ENCODE data around the gene KPNA4.
"Not testable (repeated sequence)": the region's sequence is repeated elsewhere in the genome, so short reads cannot be mapped to it uniquely, and the experiment has no call there.

Gene KPNA4

GRCh38 chr3:160482796-160483195 lies 82.6 kb downstream of the KPNA4 start:
- no peak for DNase-seq

GRCh38 chr3:160481856-160482255 lies 83.5 kb downstream of the KPNA4 start:
- no peak for DNase-seq

DNA sequence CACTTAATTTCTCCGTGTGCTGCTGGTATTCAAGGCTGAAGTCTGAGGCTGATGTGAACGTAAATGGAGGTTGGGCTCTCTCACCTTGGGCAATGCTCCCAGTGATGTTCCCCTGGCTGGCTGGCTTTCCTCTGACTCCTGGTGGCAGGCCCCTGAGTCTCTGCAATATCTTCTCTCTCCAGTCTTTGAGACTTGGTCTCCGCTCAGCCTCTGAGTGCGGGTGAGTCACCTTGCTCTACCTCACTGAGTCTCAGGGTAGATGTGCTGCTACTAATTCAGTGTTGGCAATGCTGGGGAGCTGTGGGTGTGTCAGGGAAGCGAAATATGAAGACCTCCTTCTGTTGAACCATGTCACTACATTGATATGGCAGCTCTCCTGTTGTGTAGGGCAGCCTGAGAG lies 84.4 kb downstream of the KPNA4 start:
- no peak for DNase-seq

DNA sequence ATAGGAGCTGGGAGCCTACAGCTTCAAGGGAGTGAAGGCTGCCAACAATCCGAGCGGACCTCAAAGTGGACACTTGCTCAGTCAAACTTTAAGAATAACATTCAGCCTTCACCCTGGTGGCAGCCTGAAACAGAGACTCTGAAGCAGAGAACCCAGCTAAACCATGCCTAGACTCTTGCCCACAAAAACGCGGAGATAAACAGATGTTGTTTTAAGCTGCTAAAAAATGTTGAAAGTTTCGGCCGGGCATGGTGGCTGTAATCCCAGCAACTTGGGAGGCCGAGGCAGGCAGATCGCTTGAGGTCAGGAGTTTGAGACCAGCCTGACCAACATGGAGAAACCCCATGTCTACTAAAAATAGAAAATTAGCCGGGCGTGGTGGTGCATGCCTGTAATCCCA lies 86.0 kb downstream of the KPNA4 start:
- DNase-seq: no peak

GRCh38 chr3:160478338-160478737 lies 87.0 kb downstream of the KPNA4 start:
- no peak for DNase-seq

DNA sequence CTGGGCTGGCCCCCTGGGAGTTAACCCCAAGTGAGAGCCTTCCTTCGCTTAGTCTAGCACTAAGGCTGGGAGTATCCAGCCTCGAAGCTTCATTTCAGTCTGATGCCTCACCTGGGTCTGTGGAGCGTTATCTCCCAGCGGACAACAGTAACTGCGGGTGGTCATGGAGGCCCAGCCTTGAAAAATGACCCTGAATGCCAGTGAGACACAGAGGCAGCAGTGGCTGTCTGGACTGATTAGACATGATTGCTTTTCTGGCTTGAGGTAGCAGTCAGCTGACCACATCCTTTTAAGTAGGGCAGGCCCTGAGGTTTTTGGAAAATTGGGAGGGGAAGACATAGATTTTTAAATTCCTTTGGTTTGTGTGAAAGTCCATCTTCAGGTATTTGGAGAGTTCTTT lies 87.6 kb downstream of the KPNA4 start:
- DNase-seq: no peak

DNA sequence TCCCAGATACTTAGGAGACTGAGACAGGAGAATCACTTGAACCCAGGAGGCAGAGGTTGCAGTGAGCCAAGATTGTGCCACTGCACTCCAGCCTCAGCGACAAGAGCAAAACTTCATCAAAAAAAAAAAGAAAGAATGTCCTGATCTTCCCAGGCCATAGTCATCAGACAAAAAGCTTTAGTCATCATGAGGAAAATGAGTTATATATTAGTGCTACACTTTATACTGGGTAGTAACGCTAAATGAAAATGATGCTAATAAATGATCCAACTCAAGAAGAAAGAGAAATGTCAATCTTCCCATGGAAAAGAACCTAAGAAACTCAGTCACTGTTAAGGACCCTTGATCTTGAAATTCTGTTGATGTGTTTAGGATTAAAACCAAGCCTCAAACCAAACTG lies 89.5 kb downstream of the KPNA4 start:
- no peak for DNase-seq

DNA sequence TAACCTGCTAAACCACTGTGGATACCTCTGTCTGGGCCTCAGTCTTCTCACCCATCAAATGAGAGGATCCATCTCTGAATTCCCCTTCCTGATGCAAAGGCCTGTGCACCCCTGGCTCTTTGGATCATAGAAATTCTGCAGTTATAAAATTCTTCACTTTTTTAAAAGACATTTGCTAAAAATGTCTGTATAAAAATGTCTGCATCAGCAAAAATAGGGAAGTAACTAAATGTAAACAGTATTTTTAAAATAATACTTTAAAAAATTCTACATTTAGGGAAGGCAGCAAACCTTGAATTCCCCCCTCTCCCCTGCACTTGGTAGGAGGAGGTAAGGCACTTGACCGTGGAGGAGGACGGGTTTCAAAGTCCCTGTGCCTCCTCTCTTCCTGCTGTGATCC lies 90.2 kb downstream of the KPNA4 start:
- no peak for DNase-seq

GRCh38 chr3:160474416-160474838 lies 90.9 kb downstream of the KPNA4 start:
- DNase-seq: no peak

- no peak for DNase-seq
These were observed 91.4 kb downstream of the KPNA4 start for GRCh38 chr3:160473978-160474377.

DNA sequence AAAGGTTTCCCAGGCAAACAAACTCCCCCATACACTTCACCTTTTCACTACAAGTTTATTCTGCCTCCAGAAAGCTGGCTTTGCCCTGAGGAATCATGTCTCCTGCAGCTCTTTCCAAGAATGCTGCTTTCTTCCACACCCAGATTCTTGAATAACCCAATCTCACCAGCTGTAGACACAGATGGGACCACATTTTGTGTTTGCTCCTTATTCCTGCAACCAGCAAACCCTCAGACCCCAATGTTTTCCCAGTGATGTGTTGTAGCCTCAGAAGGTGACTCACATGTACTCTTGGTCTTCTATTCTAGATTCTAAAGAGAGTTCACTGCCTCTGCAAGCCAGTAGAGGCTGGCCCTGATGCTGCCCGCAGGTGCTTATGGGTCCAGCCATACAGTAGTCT lies 92.2 kb downstream of the KPNA4 start:
- DNase-seq: no peak

DNA sequence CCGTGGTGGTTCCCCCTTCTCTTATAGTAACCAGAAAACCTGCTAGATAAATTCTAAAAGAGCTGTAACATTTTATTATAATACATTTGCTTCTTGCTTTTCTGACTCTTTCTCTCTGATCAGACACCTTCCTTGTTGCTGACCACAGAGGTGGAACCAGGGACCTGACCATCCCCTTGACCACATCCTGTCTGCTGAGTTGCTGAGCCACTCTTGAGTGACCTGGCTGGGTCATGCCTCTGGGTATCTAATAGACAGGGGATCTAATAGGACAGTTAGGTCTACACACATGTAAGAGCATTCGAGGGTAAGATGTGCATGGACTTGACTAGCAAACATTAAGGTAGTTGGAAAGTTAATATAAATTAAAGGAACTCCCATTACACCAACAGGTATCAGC lies 93.0 kb downstream of the KPNA4 start:
- no peak for DNase-seq

DNA sequence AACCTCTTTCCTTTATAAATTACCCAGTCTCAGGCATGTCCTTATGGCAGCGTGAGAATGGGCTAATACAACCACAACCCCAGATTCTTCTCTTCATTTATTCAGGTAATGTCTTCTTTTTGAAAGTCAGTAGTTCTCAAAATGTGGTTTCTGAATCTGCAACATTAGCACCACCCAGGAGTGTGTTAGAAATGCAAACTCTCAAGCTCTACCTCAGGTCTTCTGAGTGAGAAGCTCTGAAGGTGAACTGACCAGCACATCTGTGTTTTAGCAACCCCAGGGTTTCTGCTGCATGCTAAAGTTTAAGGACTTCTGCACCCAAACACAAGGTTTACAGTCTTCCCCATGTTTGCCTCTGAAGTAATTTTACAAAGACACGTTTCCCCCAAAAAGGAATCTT lies 93.5 kb downstream of the KPNA4 start:
- no peak for DNase-seq

GRCh38 chr3:160470181-160470580 lies 95.2 kb downstream of the KPNA4 start:
- no peak for DNase-seq

GRCh38 chr3:160464971-160465370 lies 100.4 kb downstream of the KPNA4 start:
- no peak for DNase-seq

DNA sequence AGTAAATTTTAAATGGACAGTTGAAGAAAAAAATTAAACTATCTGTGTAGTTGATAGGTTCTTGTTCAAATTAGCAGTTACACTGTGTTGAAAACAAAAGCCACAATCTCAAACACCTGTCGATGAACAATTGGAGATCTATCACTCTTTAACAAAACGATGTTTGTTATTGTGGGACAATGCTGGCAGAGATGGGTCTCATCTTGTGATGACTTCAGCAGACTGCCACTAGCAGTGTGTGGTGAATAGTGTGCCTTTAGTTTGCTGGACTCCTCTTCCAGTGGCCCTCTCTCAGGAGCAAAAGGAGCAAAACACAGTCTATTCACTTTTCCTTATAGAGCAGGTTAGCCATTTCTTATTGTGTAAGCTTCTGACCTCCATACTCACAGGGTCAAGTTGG lies 101.0 kb downstream of the KPNA4 start:
- DNase-seq: no peak

- no peak for DNase-seq
These were observed 105.3 kb downstream of the KPNA4 start for GRCh38 chr3:160460033-160460432.

DNA sequence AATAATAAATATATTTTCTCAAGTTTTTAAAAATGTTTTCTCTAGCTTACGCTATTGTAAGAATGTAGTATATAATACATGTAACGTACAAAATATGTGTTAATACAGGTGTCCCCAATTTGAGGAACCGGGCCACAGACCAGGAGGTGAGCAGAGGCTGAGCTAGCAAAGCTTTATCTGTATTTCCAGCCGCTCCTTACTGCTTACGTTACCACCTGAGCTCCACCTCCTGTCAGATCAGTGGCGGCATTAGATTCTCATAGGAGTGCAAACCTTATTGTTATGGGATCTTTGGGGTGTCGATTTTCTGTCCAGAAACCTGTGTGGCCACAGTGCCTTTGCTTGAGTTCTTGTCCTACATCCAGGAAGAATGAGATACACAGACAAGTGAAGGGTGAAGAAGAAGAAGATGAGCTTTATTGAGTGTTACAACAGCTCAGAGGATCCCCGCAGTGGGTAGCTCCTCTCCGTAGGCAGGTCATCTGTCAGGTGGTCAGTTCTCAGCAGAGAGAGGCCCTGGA lies 105.9 kb downstream of the KPNA4 start:
- no peak for DNase-seq

DNA sequence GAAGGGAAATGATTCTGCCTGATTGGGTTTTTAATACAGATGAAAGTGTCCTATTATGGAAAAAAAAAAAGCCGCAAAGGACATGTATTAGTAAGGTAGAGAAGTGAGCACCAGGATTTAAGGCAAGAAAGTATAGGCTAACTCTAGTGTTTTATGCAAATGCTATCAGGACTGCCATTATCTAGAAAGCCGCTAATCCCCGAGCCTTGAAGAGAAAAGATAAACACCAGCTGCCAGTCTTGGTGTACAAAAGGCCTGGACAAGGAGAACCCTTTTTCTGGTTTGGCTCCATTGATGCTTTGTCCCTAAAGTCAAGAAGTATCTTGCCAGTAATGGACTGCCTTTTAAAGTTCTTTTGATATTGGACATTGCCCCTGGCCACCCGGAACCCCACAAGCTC lies 107.2 kb downstream of the KPNA4 start:
- DNase-seq: no peak

DNA sequence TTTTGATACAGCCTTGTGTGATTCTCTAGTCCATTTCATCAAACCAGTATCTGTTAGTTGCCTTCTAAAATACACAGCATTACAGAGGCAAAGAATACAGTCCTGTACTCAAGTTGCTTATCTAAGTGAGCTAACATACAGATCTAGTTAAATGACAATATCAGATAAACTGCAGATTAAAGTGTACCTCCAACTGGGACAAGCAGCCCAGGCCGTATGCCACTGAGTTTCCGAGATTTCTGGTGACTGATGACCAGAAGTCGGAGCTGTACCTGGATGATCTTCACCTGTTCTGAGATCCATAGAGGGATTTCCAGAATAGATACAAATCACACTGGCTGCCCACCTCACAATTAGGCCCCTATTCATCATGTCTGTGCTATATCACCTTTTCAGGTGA lies 109.5 kb downstream of the KPNA4 start:
- no peak for DNase-seq

- DNase-seq: no peak
These were observed 110.4 kb downstream of the KPNA4 start for GRCh38 chr3:160454995-160455394.

DNA sequence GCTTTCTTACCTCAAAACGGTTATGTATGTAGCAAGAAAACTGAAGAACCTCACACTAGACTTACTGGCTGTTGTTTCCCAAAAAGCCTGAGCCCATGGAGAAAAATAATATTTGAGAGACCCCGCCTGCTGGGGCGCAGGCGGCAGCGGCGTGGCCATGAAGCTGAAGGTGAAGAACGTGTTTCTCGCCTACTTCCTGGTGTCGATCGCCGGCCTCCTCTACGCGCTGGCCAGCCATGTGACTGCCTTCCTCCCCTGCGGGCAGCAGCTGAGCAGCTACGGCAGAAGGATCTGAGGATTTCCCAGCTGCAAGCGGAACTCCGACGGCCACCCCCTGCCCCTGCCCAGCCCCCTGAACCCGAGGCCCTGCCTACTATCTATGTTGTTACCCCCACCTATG lies 113.1 kb downstream of the KPNA4 start:
- DNase-seq: not testable (repeated sequence)

DNA sequence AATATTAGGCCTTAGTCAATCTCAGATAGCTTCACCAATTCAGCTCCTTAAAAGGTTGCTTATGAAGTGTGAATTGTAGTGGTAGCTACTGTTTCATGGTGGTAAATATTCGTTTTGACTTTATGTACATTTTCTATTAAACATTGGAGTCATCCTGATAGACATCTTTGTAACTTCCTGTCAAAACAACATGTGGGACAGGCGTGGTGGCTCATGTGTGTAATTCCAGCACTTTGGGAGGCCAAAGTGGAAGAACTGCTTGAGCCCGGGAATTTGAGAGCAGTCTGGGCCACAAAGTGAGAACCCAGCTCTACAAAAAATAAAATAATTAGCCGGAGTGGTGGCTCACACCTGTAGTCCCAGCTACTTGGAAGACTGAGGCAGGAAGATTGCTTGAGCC lies 113.8 kb downstream of the KPNA4 start:
- no peak for DNase-seq

DNA sequence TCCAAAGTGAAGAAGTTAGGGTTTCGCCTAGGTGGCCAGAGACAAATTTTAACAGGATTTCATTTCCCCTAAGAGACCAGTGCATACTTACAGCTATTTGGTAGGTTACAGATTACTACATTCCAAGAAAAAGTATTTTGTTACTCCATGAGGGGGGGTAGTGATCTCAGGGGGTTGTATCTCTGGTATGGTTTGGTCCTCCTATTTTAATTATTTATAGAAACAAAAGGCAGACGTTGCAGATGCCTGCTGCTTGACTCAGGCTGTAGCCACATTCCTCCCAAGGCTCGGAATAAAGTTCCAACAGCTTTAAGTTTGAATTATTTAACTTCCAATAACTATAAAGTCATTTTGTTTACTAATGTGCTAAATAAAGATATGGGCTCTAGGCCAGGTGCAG lies 114.5 kb downstream of the KPNA4 start:
- DNase-seq: no peak

- DNase-seq: peak; percentile 98
These were observed 115.5 kb downstream of the KPNA4 start, which contains the start of gene TRIM59 for GRCh38 chr3:160449636-160450598. Gene TRIM59, minus strand, starts transcription at chr3:160449786. Its CDS starts 10,603 bp downstream, at chr3:160439183.
